Lower lobe of right lung (tissue), 2 donors: ENCODE measurements around the gene E2F7. TPM values are rescaled to one million over a fixed set of nuclear protein-coding genes. Genes with fewer than 3 reads are reported as not detected.

Source experiments
- ATAC-seq, 2 donors: fragments of 200-7000 bp; cut with Tn5 transposase; one replicate each; pipeline ENCODE4 v1.9.1; 2020 to 2022; ENCODE audit warnings: mild to moderate bottlenecking in 2 of 2, moderate library complexity in 2 of 2
- DNase-seq: peaks from one replicate; pipeline ENCODE4 v3.0.0-alpha.2; 2020
- H3K27ac ChIP-seq: fragments of 200-600 bp; one replicate; pipeline ENCODE4 v1.8.0; 2022
- H3K27me3 ChIP-seq: fragments of 200-600 bp; one replicate; pipeline ENCODE4 v1.8.0; 2022; ENCODE audit warnings: low read depth
- H3K36me3 ChIP-seq: fragments of 200-600 bp; one replicate; pipeline ENCODE4 v1.8.0; 2022; ENCODE audit warnings: mild to moderate bottlenecking
- H3K4me1 ChIP-seq: fragments of 200-600 bp; one replicate; pipeline ENCODE4 v1.8.0; 2022
- H3K4me3 ChIP-seq: fragments of 200-600 bp; one replicate; pipeline ENCODE4 v1.8.0; 2022; ENCODE audit warnings: mild to moderate bottlenecking
- H3K9me3 ChIP-seq: fragments of 200-600 bp; one replicate; pipeline ENCODE4 v1.8.0; 2022
- intact Hi-C: fragments of 100-400 bp; cut with DNase I; formaldehyde crosslinking; loops from one replicate; pipeline ENCODE4 v1.11.0; 2022
- total RNA-seq: library from RNA; stranded (reverse); fragmentation: NEBNext Ultra II Directional; extraction: Animal tissue kit (Norgen Biotek cat#: 25700); gene quantifications from one replicate; pipeline ENCODE4 v1.2.1, GENCODE V29; 2021
- TF ChIP-seq, protein P1 (sequence below): fragments of 200-600 bp; IDR thresholded peaks from one replicate; pipeline ENCODE4 v1.8.0; 2022; ENCODE audit warnings: antibody characterized with exemption, mild to moderate bottlenecking
- donor health status: DM: no; HTN: yes; CAD: no; lungs with severe emphysema.

Gene E2F7
- total RNA-seq, 1 donor from 2014 or later: 1.0 TPM

GRCh38 chr12:77044721-77045120, 20.6 kb downstream of the E2F7 start:
- DNase-seq (no peak), ATAC-seq (no peak)
- H3K27me3 ChIP-seq: no peaks in the 10 kb centered on the region
- no peaks in the 10 kb centered on the region for H3K36me3 ChIP-seq
- H3K27ac ChIP-seq: no peak overlapping the region
- H3K4me3 ChIP-seq: no peak overlapping the region
- H3K9me3 ChIP-seq: no peaks in the 10 kb centered on the region
- intact Hi-C loops: no loop called here
- no peaks in the 10 kb centered on the region for H3K4me1 ChIP-seq
- TF ChIP-seq, protein P1, sequence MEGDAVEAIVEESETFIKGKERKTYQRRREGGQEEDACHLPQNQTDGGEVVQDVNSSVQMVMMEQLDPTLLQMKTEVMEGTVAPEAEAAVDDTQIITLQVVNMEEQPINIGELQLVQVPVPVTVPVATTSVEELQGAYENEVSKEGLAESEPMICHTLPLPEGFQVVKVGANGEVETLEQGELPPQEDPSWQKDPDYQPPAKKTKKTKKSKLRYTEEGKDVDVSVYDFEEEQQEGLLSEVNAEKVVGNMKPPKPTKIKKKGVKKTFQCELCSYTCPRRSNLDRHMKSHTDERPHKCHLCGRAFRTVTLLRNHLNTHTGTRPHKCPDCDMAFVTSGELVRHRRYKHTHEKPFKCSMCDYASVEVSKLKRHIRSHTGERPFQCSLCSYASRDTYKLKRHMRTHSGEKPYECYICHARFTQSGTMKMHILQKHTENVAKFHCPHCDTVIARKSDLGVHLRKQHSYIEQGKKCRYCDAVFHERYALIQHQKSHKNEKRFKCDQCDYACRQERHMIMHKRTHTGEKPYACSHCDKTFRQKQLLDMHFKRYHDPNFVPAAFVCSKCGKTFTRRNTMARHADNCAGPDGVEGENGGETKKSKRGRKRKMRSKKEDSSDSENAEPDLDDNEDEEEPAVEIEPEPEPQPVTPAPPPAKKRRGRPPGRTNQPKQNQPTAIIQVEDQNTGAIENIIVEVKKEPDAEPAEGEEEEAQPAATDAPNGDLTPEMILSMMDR: no peak

DNA sequence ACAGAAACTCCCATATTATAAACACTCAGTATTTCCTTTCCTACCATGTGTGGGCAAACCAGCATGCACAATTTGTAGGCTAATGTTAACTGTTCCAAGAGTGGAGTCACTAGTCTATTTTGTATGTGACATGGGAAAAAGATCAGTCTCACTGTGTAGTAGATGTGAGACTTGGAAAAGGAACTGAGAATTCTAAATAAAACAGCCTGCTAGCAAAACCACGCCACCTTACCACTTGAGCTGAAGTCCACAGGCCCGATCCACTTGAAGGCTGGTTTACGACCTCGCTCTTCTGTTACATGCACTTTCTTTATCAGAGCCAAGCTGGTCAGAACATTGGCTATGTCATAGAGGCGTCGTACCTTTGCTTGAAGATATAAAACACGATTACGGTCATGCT, 22.5 kb downstream of the E2F7 start:
- Histone ChIP-seq H3K4me3 (no peak overlapping the region), H3K27me3 (no peaks in the 10 kb centered on the region), H3K36me3 (no peaks in the 10 kb centered on the region), H3K9me3 (no peaks in the 10 kb centered on the region), H3K4me1 (no peaks in the 10 kb centered on the region), H3K27ac (no peak overlapping the region)
- intact Hi-C loops: no loop called here
- no peak for ATAC-seq
- TF ChIP-seq, protein P1: no peak
- no peak for DNase-seq

DNA sequence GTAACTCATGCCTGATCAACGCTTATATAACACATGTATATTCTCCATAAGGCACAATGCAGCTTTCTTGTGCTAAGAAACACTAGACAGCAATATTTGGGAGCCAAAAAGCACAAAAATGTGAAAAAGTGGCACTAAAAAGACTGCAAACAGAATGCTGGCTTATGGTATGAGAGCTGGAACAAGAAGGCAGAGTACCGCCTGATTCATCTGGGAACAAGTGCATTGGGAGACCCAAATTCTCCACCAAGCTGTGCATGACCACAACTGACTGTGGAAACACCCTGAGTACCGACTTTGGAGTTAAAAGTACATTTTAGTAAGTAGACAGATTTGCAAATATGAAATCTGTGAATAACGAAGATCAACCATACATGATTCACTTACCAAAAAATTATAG, 25.1 kb downstream of the E2F7 start:
- no peak overlapping the region for H3K4me3 ChIP-seq
- no peak for ATAC-seq
- intact Hi-C loops: no loop called here
- no peaks in the 10 kb centered on the region for H3K36me3 ChIP-seq
- H3K9me3 ChIP-seq: no peaks in the 10 kb centered on the region
- DNase-seq: no peak
- TF ChIP-seq, protein P1: no peak
- H3K27ac ChIP-seq: no peak overlapping the region
- H3K4me1 ChIP-seq: no peaks in the 10 kb centered on the region
- H3K27me3 ChIP-seq: no peaks in the 10 kb centered on the region

- Histone ChIP-seq H3K27ac (no peak overlapping the region), H3K9me3 (no peaks in the 10 kb centered on the region), H3K4me1 (no peaks in the 10 kb centered on the region), H3K36me3 (no peaks in the 10 kb centered on the region), H3K27me3 (no peaks in the 10 kb centered on the region), H3K4me3 (no peak overlapping the region)
- ATAC-seq (no peak), DNase-seq (no peak)
- intact Hi-C loops: no loop called here
- TF ChIP-seq, protein P1: no peak
Measured at GRCh38 chr12:77035226-77035625, 30.1 kb downstream of the E2F7 start.

GRCh38 chr12:77033658-77034536, 31.5 kb downstream of the E2F7 start:
- no peaks in the 10 kb centered on the region for H3K36me3 ChIP-seq
- no peaks in the 10 kb centered on the region for H3K9me3 ChIP-seq
- TF ChIP-seq, protein P1: no peak
- no peak overlapping the region for H3K4me3 ChIP-seq
- H3K4me1 ChIP-seq: no peaks in the 10 kb centered on the region
- no peaks in the 10 kb centered on the region for H3K27me3 ChIP-seq
- DNase-seq: no peak
- H3K27ac ChIP-seq: no peak overlapping the region
- no peak for ATAC-seq
- intact Hi-C loops: no loop called here
